ENCODE results near the gene MCOLN1. TPM values are rescaled to one million over a fixed set of nuclear protein-coding genes. Genes with fewer than 3 reads are reported as not detected.
"Not testable (repeated sequence)": the region's sequence is repeated elsewhere in the genome, so short reads cannot be mapped to it uniquely, and the experiment has no call there.

Gene MCOLN1
- total and polyA plus RNA-seq, 2 donors: 2.8 to 41.0 TPM

- H3K4me1 ChIP-seq (ENCODE audit: control insufficient read depth in 2 of 2, insufficient read depth in 2 of 2, low read length in 2 of 2): peaks cover 0 to 25% of the 10 kb centered on the region in 2 donors
- no peaks in the 10 kb centered on the region for H3K27me3 ChIP-seq (ENCODE audit: control insufficient read depth in 2 of 2, insufficient read depth in 1 of 2, low read length in 1 of 2)
- peaks cover 9 to 16% of the 10 kb centered on the region in 2 donors for H3K36me3 ChIP-seq (ENCODE audit: control insufficient read depth in 2 of 2, insufficient read depth in 2 of 2, low read length in 1 of 2)
- H3K4me3 ChIP-seq (ENCODE audit: low read length in 2 of 2): peak overlapping the region; percentile 62 to 80
- H3K27ac ChIP-seq (ENCODE audit: low read depth in 1 of 2, low read length in 1 of 2): peak overlapping the region; percentile 75 to 83
- under 1% methylated on average over 27 of the region's 27 CpGs for WGBS
- H3K9me3 ChIP-seq (ENCODE audit: control insufficient read depth in 2 of 2, insufficient read depth in 1 of 2, low read length in 1 of 2): no peaks in the 10 kb centered on the region
- peak in 4 of 9 donors; percentile 15 to 64 (median 36) for DNase-seq (ENCODE audit: low read depth in 6 of 9, low spot score in 9 of 9)
These were observed 12.2 kb downstream of the MCOLN1 start for GRCh38 chr19:7534531-7535046.

- no peaks in the 10 kb centered on the region for H3K9me3 ChIP-seq (ENCODE audit: control insufficient read depth in 2 of 2, insufficient read depth in 1 of 2, low read length in 1 of 2)
- DNase-seq (ENCODE audit: low read depth in 6 of 9, low spot score in 9 of 9): peak; percentile 84 to 97 (median 94)
- H3K36me3 ChIP-seq (ENCODE audit: control insufficient read depth in 2 of 2, insufficient read depth in 2 of 2, low read length in 1 of 2): peaks cover 5 to 17% of the 10 kb centered on the region in 2 donors
- H3K27ac ChIP-seq (ENCODE audit: low read depth in 1 of 2, low read length in 1 of 2): peak within 1 kb of the TSS; percentile 75 to 83
- H3K4me1 ChIP-seq (ENCODE audit: control insufficient read depth in 2 of 2, insufficient read depth in 2 of 2, low read length in 2 of 2): peaks cover 0 to 25% of the 10 kb centered on the region in 2 donors
- H3K4me3 ChIP-seq (ENCODE audit: low read length in 2 of 2): peak within 1 kb of the TSS; percentile 62 to 80
- under 1% methylated on average over 76 of the region's 76 CpGs for WGBS
- no peaks in the 10 kb centered on the region for H3K27me3 ChIP-seq (ENCODE audit: control insufficient read depth in 2 of 2, insufficient read depth in 1 of 2, low read length in 1 of 2)
These were observed 12.9 kb downstream of the MCOLN1 start, which contains the start of gene PNPLA6 for GRCh38 chr19:7535047-7535997. Gene PNPLA6 (plus strand): TSS chr19:7535717. CDS start chr19:7535789, 72 bp downstream.

- Histone ChIP-seq H3K27me3 (ENCODE audit: control insufficient read depth in 2 of 2, insufficient read depth in 1 of 2, low read length in 1 of 2) (no peaks in the 10 kb centered on the region), H3K4me3 (ENCODE audit: low read length in 2 of 2) (peak overlapping the region; percentile 62 to 80), H3K36me3 (ENCODE audit: control insufficient read depth in 2 of 2, insufficient read depth in 2 of 2, low read length in 1 of 2) (peaks cover 5 to 22% of the 10 kb centered on the region in 2 donors), H3K9me3 (ENCODE audit: control insufficient read depth in 2 of 2, insufficient read depth in 1 of 2, low read length in 1 of 2) (no peaks in the 10 kb centered on the region), H3K4me1 (ENCODE audit: control insufficient read depth in 2 of 2, insufficient read depth in 2 of 2, low read length in 2 of 2) (peaks cover 0 to 25% of the 10 kb centered on the region in 2 donors), H3K27ac (ENCODE audit: low read depth in 1 of 2, low read length in 1 of 2) (peak overlapping the region; percentile 5 to 43)
- 23% methylated on average over 30 of the region's 30 CpGs for WGBS
- DNase-seq (ENCODE audit: low read depth in 6 of 9, low spot score in 9 of 9): no peak
These were observed 13.7 kb downstream of the MCOLN1 start for GRCh38 chr19:7535998-7536695.

GRCh38 chr19:7538990-7539389, 16.6 kb downstream of the MCOLN1 start:
- not testable (repeated sequence) for H3K27ac ChIP-seq (ENCODE audit: low read depth in 1 of 2, low read length in 1 of 2); DNase-seq (ENCODE audit: low read depth in 6 of 9, low spot score in 9 of 9); H3K9me3 ChIP-seq (ENCODE audit: control insufficient read depth in 2 of 2, insufficient read depth in 1 of 2, low read length in 1 of 2); H3K27me3 ChIP-seq (ENCODE audit: control insufficient read depth in 2 of 2, insufficient read depth in 1 of 2, low read length in 1 of 2); H3K4me3 ChIP-seq (ENCODE audit: low read length in 2 of 2)
- Histone ChIP-seq H3K4me1 (ENCODE audit: control insufficient read depth in 2 of 2, insufficient read depth in 2 of 2, low read length in 2 of 2) (peaks cover 0 to 17% of the 10 kb centered on the region in 2 donors), H3K36me3 (ENCODE audit: control insufficient read depth in 2 of 2, insufficient read depth in 2 of 2, low read length in 1 of 2) (peaks cover 28 to 43% of the 10 kb centered on the region in 2 donors)
- 98% methylated on average over 5 of the region's 5 CpGs for WGBS

GRCh38 chr19:7539827-7540425, 17.5 kb downstream of the MCOLN1 start:
- peaks cover 28 to 43% of the 10 kb centered on the region in 2 donors for H3K36me3 ChIP-seq (ENCODE audit: control insufficient read depth in 2 of 2, insufficient read depth in 2 of 2, low read length in 1 of 2)
- peaks cover 0 to 8% of the 10 kb centered on the region in 2 donors for H3K4me1 ChIP-seq (ENCODE audit: control insufficient read depth in 2 of 2, insufficient read depth in 2 of 2, low read length in 2 of 2)
- H3K27ac ChIP-seq (ENCODE audit: low read depth in 1 of 2, low read length in 1 of 2): no peak overlapping the region
- no peaks in the 10 kb centered on the region for H3K27me3 ChIP-seq (ENCODE audit: control insufficient read depth in 2 of 2, insufficient read depth in 1 of 2, low read length in 1 of 2)
- no peaks in the 10 kb centered on the region for H3K9me3 ChIP-seq (ENCODE audit: control insufficient read depth in 2 of 2, insufficient read depth in 1 of 2, low read length in 1 of 2)
- H3K4me3 ChIP-seq (ENCODE audit: low read length in 2 of 2): no peak overlapping the region
- WGBS: 98% methylated on average over 28 of the region's 28 CpGs
- DNase-seq (ENCODE audit: low read depth in 6 of 9, low spot score in 9 of 9): no peak

GRCh38 chr19:7540761-7541474, 18.5 kb downstream of the MCOLN1 start:
- no peak overlapping the region for H3K4me3 ChIP-seq (ENCODE audit: low read length in 2 of 2)
- no peaks in the 10 kb centered on the region for H3K27me3 ChIP-seq (ENCODE audit: control insufficient read depth in 2 of 2, insufficient read depth in 1 of 2, low read length in 1 of 2)
- no peak for DNase-seq (ENCODE audit: low read depth in 6 of 9, low spot score in 9 of 9)
- H3K36me3 ChIP-seq (ENCODE audit: control insufficient read depth in 2 of 2, insufficient read depth in 2 of 2, low read length in 1 of 2): peaks cover 28 to 48% of the 10 kb centered on the region in 2 donors
- H3K27ac ChIP-seq (ENCODE audit: low read depth in 1 of 2, low read length in 1 of 2): no peak overlapping the region
- H3K4me1 ChIP-seq (ENCODE audit: control insufficient read depth in 2 of 2, insufficient read depth in 2 of 2, low read length in 2 of 2): peaks cover 0 to 6% of the 10 kb centered on the region in 2 donors
- H3K9me3 ChIP-seq (ENCODE audit: control insufficient read depth in 2 of 2, insufficient read depth in 1 of 2, low read length in 1 of 2): no peaks in the 10 kb centered on the region
- 97% methylated on average over 39 of the region's 39 CpGs for WGBS

- no peak overlapping the region for H3K27ac ChIP-seq (ENCODE audit: low read depth in 1 of 2, low read length in 1 of 2)
- no peaks in the 10 kb centered on the region for H3K27me3 ChIP-seq (ENCODE audit: control insufficient read depth in 2 of 2, insufficient read depth in 1 of 2, low read length in 1 of 2)
- 96% methylated on average over 15 of the region's 15 CpGs for WGBS
- no peaks in the 10 kb centered on the region for H3K9me3 ChIP-seq (ENCODE audit: control insufficient read depth in 2 of 2, insufficient read depth in 1 of 2, low read length in 1 of 2)
- no peak overlapping the region for H3K4me3 ChIP-seq (ENCODE audit: low read length in 2 of 2)
- peaks cover 0 to under 1% of the 10 kb centered on the region in 2 donors for H3K4me1 ChIP-seq (ENCODE audit: control insufficient read depth in 2 of 2, insufficient read depth in 2 of 2, low read length in 2 of 2)
- no peak for DNase-seq (ENCODE audit: low read depth in 6 of 9, low spot score in 9 of 9)
- H3K36me3 ChIP-seq (ENCODE audit: control insufficient read depth in 2 of 2, insufficient read depth in 2 of 2, low read length in 1 of 2): peaks cover 28 to 48% of the 10 kb centered on the region in 2 donors
These were observed 19.0 kb downstream of the MCOLN1 start for GRCh38 chr19:7541475-7541824.

- Histone ChIP-seq H3K9me3 (ENCODE audit: control insufficient read depth in 2 of 2, insufficient read depth in 1 of 2, low read length in 1 of 2) (no peaks in the 10 kb centered on the region), H3K27me3 (ENCODE audit: control insufficient read depth in 2 of 2, insufficient read depth in 1 of 2, low read length in 1 of 2) (no peaks in the 10 kb centered on the region), H3K4me3 (ENCODE audit: low read length in 2 of 2) (no peak overlapping the region), H3K27ac (ENCODE audit: low read depth in 1 of 2, low read length in 1 of 2) (no peak overlapping the region), H3K4me1 (ENCODE audit: control insufficient read depth in 2 of 2, insufficient read depth in 2 of 2, low read length in 2 of 2) (no peaks in the 10 kb centered on the region), H3K36me3 (ENCODE audit: control insufficient read depth in 2 of 2, insufficient read depth in 2 of 2, low read length in 1 of 2) (peaks cover 28 to 48% of the 10 kb centered on the region in 2 donors)
- no peak for DNase-seq (ENCODE audit: low read depth in 6 of 9, low spot score in 9 of 9)
- 98% methylated on average over 11 of the region's 11 CpGs for WGBS
These were observed 19.5 kb downstream of the MCOLN1 start for GRCh38 chr19:7541828-7542443.

Measured in thymus (tissue), 11 donors.